Prostate gland (tissue), 2 donors: ENCODE data around the gene SLC16A10.

Source experiments
- POLR2A ChIP-seq: fragments of 450-650 bp; IDR thresholded peaks from one replicate; pipeline ENCODE4 v1.6.1; 2016; ENCODE audit warnings: antibody characterized with exemption, mild to moderate bottlenecking
- POLR2AphosphoS5 ChIP-seq: sonication (generic); formaldehyde crosslinking; IDR thresholded peaks from one replicate; pipeline ENCODE4 v1.6.1; 2017; ENCODE audit warnings: antibody characterized with exemption
- TF ChIP-seq, protein P1 (sequence below), 4 experiments: fragments of 200-600 bp in 2 of 4; fragments of 450-650 bp in 2 of 4; sonication (generic) in 2 of 4; IDR thresholded peaks; 1 replicate in 3 of 4; 2 replicates in 1 of 4; pipeline ENCODE4 v1.5.1; 2016 to 2019; ENCODE audit warnings: antibody characterized with exemption in 4 of 4, mild to moderate bottlenecking in 2 of 4, moderate library complexity in 2 of 4

- TF ChIP-seq, protein P1, sequence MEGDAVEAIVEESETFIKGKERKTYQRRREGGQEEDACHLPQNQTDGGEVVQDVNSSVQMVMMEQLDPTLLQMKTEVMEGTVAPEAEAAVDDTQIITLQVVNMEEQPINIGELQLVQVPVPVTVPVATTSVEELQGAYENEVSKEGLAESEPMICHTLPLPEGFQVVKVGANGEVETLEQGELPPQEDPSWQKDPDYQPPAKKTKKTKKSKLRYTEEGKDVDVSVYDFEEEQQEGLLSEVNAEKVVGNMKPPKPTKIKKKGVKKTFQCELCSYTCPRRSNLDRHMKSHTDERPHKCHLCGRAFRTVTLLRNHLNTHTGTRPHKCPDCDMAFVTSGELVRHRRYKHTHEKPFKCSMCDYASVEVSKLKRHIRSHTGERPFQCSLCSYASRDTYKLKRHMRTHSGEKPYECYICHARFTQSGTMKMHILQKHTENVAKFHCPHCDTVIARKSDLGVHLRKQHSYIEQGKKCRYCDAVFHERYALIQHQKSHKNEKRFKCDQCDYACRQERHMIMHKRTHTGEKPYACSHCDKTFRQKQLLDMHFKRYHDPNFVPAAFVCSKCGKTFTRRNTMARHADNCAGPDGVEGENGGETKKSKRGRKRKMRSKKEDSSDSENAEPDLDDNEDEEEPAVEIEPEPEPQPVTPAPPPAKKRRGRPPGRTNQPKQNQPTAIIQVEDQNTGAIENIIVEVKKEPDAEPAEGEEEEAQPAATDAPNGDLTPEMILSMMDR (IDR thresholded peaks at IDR 0.05) = no peak
- TF ChIP-seq POLR2AphosphoS5 (no peak), POLR2A (no peak)
Measured at GRCh38 chr6:111124406-111124805, 37.1 kb downstream of the SLC16A10 start.
